ENCODE results near the gene KLHL26.

Gene KLHL26

GRCh38 chr19:18606281-18607225 lies 30.3 kb upstream of the KLHL26 start, which contains the start of gene CRLF1:
Gene CRLF1, minus strand, starts transcription at chr19:18606799. Its CDS starts 143 bp downstream, at chr19:18606656.
- no peak for TF ChIP-seq ZNF274 (IDR thresholded peaks at IDR 0.05; ENCODE audit: low read depth, low read length)
- no peak within 1 kb of the TSS for H3K4me3 ChIP-seq (ENCODE audit: low read length)

GRCh38 chr19:18607226-18608101 lies 29.4 kb upstream of the KLHL26 start:
- TF ChIP-seq ZNF274 (IDR thresholded peaks at IDR 0.05; ENCODE audit: low read depth, low read length), result no peak
- H3K4me3 ChIP-seq (ENCODE audit: low read length), result no peak overlapping the region

GRCh38 chr19:18608102-18608804 lies 28.6 kb upstream of the KLHL26 start:
- H3K4me3 ChIP-seq (ENCODE audit: low read length), result no peak overlapping the region
- TF ChIP-seq ZNF274 (IDR thresholded peaks at IDR 0.05; ENCODE audit: low read depth, low read length), result no peak

GRCh38 chr19:18608805-18609716 lies 27.8 kb upstream of the KLHL26 start:
- no peak overlapping the region for H3K4me3 ChIP-seq (ENCODE audit: low read length)
- TF ChIP-seq ZNF274 (IDR thresholded peaks at IDR 0.05; ENCODE audit: low read depth, low read length), result no peak

GRCh38 chr19:18609717-18610051 lies 27.1 kb upstream of the KLHL26 start:
- H3K4me3 ChIP-seq (ENCODE audit: low read length), result no peak overlapping the region
- no peak for TF ChIP-seq ZNF274 (IDR thresholded peaks at IDR 0.05; ENCODE audit: low read depth, low read length)

- H3K4me3 ChIP-seq (ENCODE audit: low read length), result no peak overlapping the region
- TF ChIP-seq ZNF274 (IDR thresholded peaks at IDR 0.05; ENCODE audit: low read depth, low read length), result no peak
Observed at GRCh38 chr19:18610245-18610555, 26.6 kb upstream of the KLHL26 start.

GRCh38 chr19:18610556-18611326 lies 26.1 kb upstream of the KLHL26 start:
- no peak for TF ChIP-seq ZNF274 (IDR thresholded peaks at IDR 0.05; ENCODE audit: low read depth, low read length)
- H3K4me3 ChIP-seq (ENCODE audit: low read length), result no peak overlapping the region

GRCh38 chr19:18611327-18612050 lies 25.3 kb upstream of the KLHL26 start:
- H3K4me3 ChIP-seq (ENCODE audit: low read length), result no peak overlapping the region
- no peak for TF ChIP-seq ZNF274 (IDR thresholded peaks at IDR 0.05; ENCODE audit: low read depth, low read length)

- no peak overlapping the region for H3K4me3 ChIP-seq (ENCODE audit: low read length)
- no peak for TF ChIP-seq ZNF274 (IDR thresholded peaks at IDR 0.05; ENCODE audit: low read depth, low read length)
Observed at GRCh38 chr19:18612051-18612771, 24.6 kb upstream of the KLHL26 start.

GRCh38 chr19:18612772-18613588 lies 23.8 kb upstream of the KLHL26 start, which contains the start of gene TMEM59L:
Gene TMEM59L, plus strand, starts transcription at chr19:18612870. Its CDS starts 89 bp downstream, at chr19:18612959.
- no peak for TF ChIP-seq ZNF274 (IDR thresholded peaks at IDR 0.05; ENCODE audit: low read depth, low read length)
- H3K4me3 ChIP-seq (ENCODE audit: low read length), result no peak within 1 kb of the TSS

Data from GM08714 (cell line).